ENCODE results near the gene BMP10. TPM values are rescaled to one million over a fixed set of nuclear protein-coding genes. Genes with fewer than 3 reads are reported as not detected.

Gene BMP10
- total RNA-seq, 1 experiment from 2014 or later, result not detected

DNA sequence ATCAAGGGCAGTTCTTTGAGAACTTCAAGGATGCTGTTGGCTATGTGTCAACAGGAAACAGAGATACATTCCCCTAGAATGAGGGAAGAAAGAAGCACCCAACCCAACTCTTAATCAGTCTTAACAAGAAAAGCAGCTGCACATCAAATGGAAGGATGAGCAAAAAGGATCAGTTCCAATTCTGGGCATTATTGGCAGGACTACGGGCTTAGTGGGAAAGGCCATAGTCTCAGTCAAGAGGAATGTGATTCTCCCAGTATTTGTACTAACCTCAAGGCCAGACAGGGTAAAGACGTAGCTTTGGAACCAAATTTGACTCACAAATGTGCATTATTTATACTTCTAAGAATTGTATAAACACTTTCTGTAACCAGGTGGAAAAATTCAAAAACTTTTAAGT is 18.2 kb downstream of the BMP10 start:
- H3K4me3 ChIP-seq (replicated peaks in 1 of 2; ENCODE audit: low read depth in 1 of 2, low read length in 2 of 2), result no peak overlapping the region
- H3K9me2 ChIP-seq (ENCODE audit: insufficient read depth), result no peaks in the 10 kb centered on the region; the same call in 1 of the 2 replicates
- ChIA-PET CTCF (interaction anchor here (1.7 kb wide), 1 partner anchor 389 kb away, joined by 3 read pairs; no protein-coding TSS in a partner anchor), RAD21 (ENCODE audit: low non-redundant PET in 1 of 2, low total read pairs in 2 of 2, uncharacterized antibody in 2 of 2, unreplicated experiment in 2 of 2) (no interaction called here), POLR2A (no interaction called here)
- H3K27me3 ChIP-seq (ENCODE audit: insufficient read depth, low read length), result peaks cover 30% of the 10 kb centered on the region
- intact Hi-C loops (cut with micrococcal nuclease), result no loop called here
- DNase-seq (ENCODE audit: low read depth, low spot score), result no peak
- TF ChIP-seq SP1 (IDR thresholded peaks at IDR 0.05; ENCODE audit: low read depth), result no peak
- no peak for TF ChIP-seq EGR1 (IDR thresholded peaks at IDR 0.05; ENCODE audit: low read depth)
- TF ChIP-seq RAD21 (IDR thresholded peaks at IDR 0.05; ENCODE audit: low read depth), result no peak
- no peaks in the 10 kb centered on the region for H3K36me3 ChIP-seq (ENCODE audit: control insufficient read depth in 1 of 2, insufficient read depth in 2 of 2, low read length in 2 of 2)
- no peaks in the 10 kb centered on the region for H4K20me1 ChIP-seq (ENCODE audit: insufficient read depth)
- BruUV-seq (replicated peaks), result no TSS peak
- H3K27ac ChIP-seq (ENCODE audit: low read depth, low read length), result no peak overlapping the region
- no peaks in the 10 kb centered on the region for H3K79me2 ChIP-seq (ENCODE audit: insufficient read depth, low read length)
- H3K4me2 ChIP-seq (ENCODE audit: low read length), result no peak overlapping the region
- H3K9me3 ChIP-seq (ENCODE audit: control insufficient read depth in 1 of 2, insufficient read depth in 1 of 2, low read depth in 1 of 2, low read length in 2 of 2), result no peaks in the 10 kb centered on the region
- no peak for ATAC-seq
- H3K4me1 ChIP-seq (ENCODE audit: control insufficient read depth in 1 of 2, insufficient read depth in 2 of 2, low read length in 2 of 2), result no peaks in the 10 kb centered on the region
- H2AFZ ChIP-seq (ENCODE audit: low read depth, low read length, poor library complexity, severe bottlenecking), result no peak overlapping the region
- no peak overlapping the region for H3K9ac ChIP-seq (ENCODE audit: low read length)

DNA sequence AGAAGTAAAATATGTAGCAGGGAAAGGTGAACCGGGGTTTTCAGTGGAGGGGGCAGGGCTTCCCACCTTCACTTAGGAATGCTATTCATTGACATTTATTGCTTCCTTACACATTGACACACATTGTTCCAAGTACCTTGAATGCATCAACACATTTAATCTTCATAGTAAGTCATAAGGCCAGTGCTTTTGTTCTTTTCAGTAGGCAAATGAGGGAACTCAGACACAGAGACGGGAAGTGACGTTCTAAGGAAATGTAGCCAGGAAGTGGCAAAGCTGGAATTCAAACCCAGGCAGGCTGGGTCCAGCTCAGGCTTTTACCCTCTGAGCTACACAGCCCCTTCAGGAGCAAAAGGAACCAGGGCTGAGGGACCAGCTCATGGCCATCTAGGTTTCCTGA is 20.7 kb downstream of the BMP10 start:
- intact Hi-C loops (cut with micrococcal nuclease), result no loop called here
- no peak for ATAC-seq
- Histone ChIP-seq H3K4me3 (replicated peaks in 1 of 2; ENCODE audit: low read depth in 1 of 2, low read length in 2 of 2) (no peak overlapping the region), H4K20me1 (ENCODE audit: insufficient read depth) (no peaks in the 10 kb centered on the region), H3K27ac (ENCODE audit: low read depth, low read length) (no peak overlapping the region), H3K4me1 (ENCODE audit: control insufficient read depth in 1 of 2, insufficient read depth in 2 of 2, low read length in 2 of 2) (no peaks in the 10 kb centered on the region), H3K9ac (ENCODE audit: low read length) (no peak overlapping the region), H3K4me2 (ENCODE audit: low read length) (no peak overlapping the region), H3K9me2 (ENCODE audit: insufficient read depth) (no peaks in the 10 kb centered on the region; the same call in 1 of the 2 replicates), H3K79me2 (ENCODE audit: insufficient read depth, low read length) (no peaks in the 10 kb centered on the region), H3K27me3 (ENCODE audit: insufficient read depth, low read length) (peaks cover 19% of the 10 kb centered on the region), H3K36me3 (ENCODE audit: control insufficient read depth in 1 of 2, insufficient read depth in 2 of 2, low read length in 2 of 2) (no peaks in the 10 kb centered on the region), H2AFZ (ENCODE audit: low read depth, low read length, poor library complexity, severe bottlenecking) (no peak overlapping the region), H3K9me3 (ENCODE audit: control insufficient read depth in 1 of 2, insufficient read depth in 1 of 2, low read depth in 1 of 2, low read length in 2 of 2) (no peaks in the 10 kb centered on the region)
- POLR2A ChIA-PET, result no interaction called here
- CTCF ChIA-PET, result interaction anchor here (1.0 kb wide), 1 partner anchor 15 kb away, joined by 3 read pairs; no protein-coding TSS in a partner anchor
- no peak for DNase-seq (ENCODE audit: low read depth, low spot score)
- BruUV-seq (replicated peaks), result no TSS peak
- RAD21 ChIA-PET (ENCODE audit: low non-redundant PET in 1 of 2, low total read pairs in 2 of 2, uncharacterized antibody in 2 of 2, unreplicated experiment in 2 of 2), result no interaction called here
- no peak for TF ChIP-seq EGR1 (IDR thresholded peaks at IDR 0.05; ENCODE audit: low read depth)
- TF ChIP-seq, protein P1, sequence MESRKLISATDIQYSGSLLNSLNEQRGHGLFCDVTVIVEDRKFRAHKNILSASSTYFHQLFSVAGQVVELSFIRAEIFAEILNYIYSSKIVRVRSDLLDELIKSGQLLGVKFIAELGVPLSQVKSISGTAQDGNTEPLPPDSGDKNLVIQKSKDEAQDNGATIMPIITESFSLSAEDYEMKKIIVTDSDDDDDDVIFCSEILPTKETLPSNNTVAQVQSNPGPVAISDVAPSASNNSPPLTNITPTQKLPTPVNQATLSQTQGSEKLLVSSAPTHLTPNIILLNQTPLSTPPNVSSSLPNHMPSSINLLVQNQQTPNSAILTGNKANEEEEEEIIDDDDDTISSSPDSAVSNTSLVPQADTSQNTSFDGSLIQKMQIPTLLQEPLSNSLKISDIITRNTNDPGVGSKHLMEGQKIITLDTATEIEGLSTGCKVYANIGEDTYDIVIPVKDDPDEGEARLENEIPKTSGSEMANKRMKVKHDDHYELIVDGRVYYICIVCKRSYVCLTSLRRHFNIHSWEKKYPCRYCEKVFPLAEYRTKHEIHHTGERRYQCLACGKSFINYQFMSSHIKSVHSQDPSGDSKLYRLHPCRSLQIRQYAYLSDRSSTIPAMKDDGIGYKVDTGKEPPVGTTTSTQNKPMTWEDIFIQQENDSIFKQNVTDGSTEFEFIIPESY (IDR thresholded peaks at IDR 0.05; ENCODE audit: extremely low read depth, insufficient replicate concordance, low read length), result no peak
- TF ChIP-seq SP1 (IDR thresholded peaks at IDR 0.05; ENCODE audit: low read depth), result no peak
- no peak for TF ChIP-seq ZNF274 (IDR thresholded peaks at IDR 0.05; ENCODE audit: low read depth, low read length)
- no peak for TF ChIP-seq CBX3 (IDR thresholded peaks at IDR 0.05; ENCODE audit: low read depth)
- TF ChIP-seq EZH2phosphoT487 (IDR thresholded peaks at IDR 0.05; ENCODE audit: borderline replicate concordance), result no peak
- TF ChIP-seq, protein P2, sequence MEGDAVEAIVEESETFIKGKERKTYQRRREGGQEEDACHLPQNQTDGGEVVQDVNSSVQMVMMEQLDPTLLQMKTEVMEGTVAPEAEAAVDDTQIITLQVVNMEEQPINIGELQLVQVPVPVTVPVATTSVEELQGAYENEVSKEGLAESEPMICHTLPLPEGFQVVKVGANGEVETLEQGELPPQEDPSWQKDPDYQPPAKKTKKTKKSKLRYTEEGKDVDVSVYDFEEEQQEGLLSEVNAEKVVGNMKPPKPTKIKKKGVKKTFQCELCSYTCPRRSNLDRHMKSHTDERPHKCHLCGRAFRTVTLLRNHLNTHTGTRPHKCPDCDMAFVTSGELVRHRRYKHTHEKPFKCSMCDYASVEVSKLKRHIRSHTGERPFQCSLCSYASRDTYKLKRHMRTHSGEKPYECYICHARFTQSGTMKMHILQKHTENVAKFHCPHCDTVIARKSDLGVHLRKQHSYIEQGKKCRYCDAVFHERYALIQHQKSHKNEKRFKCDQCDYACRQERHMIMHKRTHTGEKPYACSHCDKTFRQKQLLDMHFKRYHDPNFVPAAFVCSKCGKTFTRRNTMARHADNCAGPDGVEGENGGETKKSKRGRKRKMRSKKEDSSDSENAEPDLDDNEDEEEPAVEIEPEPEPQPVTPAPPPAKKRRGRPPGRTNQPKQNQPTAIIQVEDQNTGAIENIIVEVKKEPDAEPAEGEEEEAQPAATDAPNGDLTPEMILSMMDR (IDR thresholded peaks at IDR 0.05 in 2 of 3, conservative IDR thresholded peaks at IDR 0.05 in 1 of 3; ENCODE audit: borderline replicate concordance in 1 of 3, insufficient read depth in 1 of 3, low read depth in 2 of 3, low read length in 2 of 3), result no peak
- TF ChIP-seq YY1 (IDR thresholded peaks at IDR 0.05; ENCODE audit: extremely low read depth, insufficient replicate concordance, low read depth, low read length), result no peak
- TF ChIP-seq FOSL1 (IDR thresholded peaks at IDR 0.05; ENCODE audit: low read depth), result no peak
- no peak for TF ChIP-seq POLR2AphosphoS5 (IDR thresholded peaks at IDR 0.05; ENCODE audit: low read depth, low read length)
- no peak for TF ChIP-seq CEBPB (IDR thresholded peaks at IDR 0.05; ENCODE audit: low read depth)
- TF ChIP-seq POLR2A (IDR thresholded peaks at IDR 0.05; ENCODE audit: borderline replicate concordance, extremely low read depth, insufficient read depth, insufficient read length), result no peak
